Epidermal melanocyte (primary cell): ENCODE results near the gene LSS.
"Not testable (repeated sequence)": the region's sequence is repeated elsewhere in the genome, so short reads cannot be mapped to it uniquely, and the experiment has no call there.

ENCODE experiments used
- DNase-seq: peaks from one replicate; pipeline ENCODE4 v3.0.0; 2011; ENCODE audit warnings: low spot score; ENCODE audit not compliant: insufficient read length

LSS gene

GRCh38 chr21:46205766-46206162 lies 22.8 kb downstream of the LSS start:
- DNase-seq = no peak

- no peak for DNase-seq
Measured at GRCh38 chr21:46205166-46205565, 23.4 kb downstream of the LSS start.

GRCh38 chr21:46203203-46203600 lies 25.4 kb downstream of the LSS start:
- no peak for DNase-seq

GRCh38 chr21:46202592-46203202 lies 25.9 kb downstream of the LSS start:
- DNase-seq = no peak

- DNase-seq = not testable (repeated sequence)
Measured at GRCh38 chr21:46200877-46201803, 27.4 kb downstream of the LSS start.

- no peak for DNase-seq
Measured at GRCh38 chr21:46199436-46200373, 28.9 kb downstream of the LSS start.

- no peak for DNase-seq
Measured at GRCh38 chr21:46196733-46197132, 31.8 kb downstream of the LSS start.

- DNase-seq = no peak
Measured at GRCh38 chr21:46195595-46196195, 32.9 kb downstream of the LSS start.

GRCh38 chr21:46194374-46195334 lies 33.9 kb downstream of the LSS start:
- DNase-seq = no peak

GRCh38 chr21:46193829-46194373 lies 34.7 kb downstream of the LSS start:
- no peak for DNase-seq

GRCh38 chr21:46191686-46192575 lies 36.6 kb downstream of the LSS start:
- DNase-seq = no peak

- DNase-seq = no peak
Measured at GRCh38 chr21:46191257-46191685, 37.3 kb downstream of the LSS start.

GRCh38 chr21:46190491-46191131 lies 38.0 kb downstream of the LSS start:
- DNase-seq = no peak

GRCh38 chr21:46189959-46190490 lies 38.5 kb downstream of the LSS start:
- no peak for DNase-seq

- DNase-seq = no peak
Measured at GRCh38 chr21:46189213-46189958, 39.2 kb downstream of the LSS start.

GRCh38 chr21:46188226-46189212 lies 40.1 kb downstream of the LSS start:
- no peak for DNase-seq
